ENCODE results near the gene GAL3ST3.

GRCh38 chr11:66022401-66023185, 26.4 kb downstream of the GAL3ST3 start:
- TF ChIP-seq EZH2 (IDR thresholded peaks at IDR 0.05; ENCODE audit: borderline replicate concordance, insufficient read depth, low read depth, low read length, poor library complexity, severe bottlenecking): no peak
- peak; percentile 93 for TF ChIP-seq CTCF (IDR thresholded peaks at IDR 0.05)
